Activated CD8-positive, alpha-beta memory T cell treated with anti-CD3 and anti-CD28 coated beads for 24 hours (primary cell): ENCODE data around the gene CERK.
"Not testable (repeated sequence)": the region's sequence is repeated elsewhere in the genome, so short reads cannot be mapped to it uniquely, and the experiment has no call there.

ENCODE experiments used
- DNase-seq: peaks from one replicate; pipeline ENCODE4 v3.0.0-alpha.2; 2020

Gene CERK

DNA sequence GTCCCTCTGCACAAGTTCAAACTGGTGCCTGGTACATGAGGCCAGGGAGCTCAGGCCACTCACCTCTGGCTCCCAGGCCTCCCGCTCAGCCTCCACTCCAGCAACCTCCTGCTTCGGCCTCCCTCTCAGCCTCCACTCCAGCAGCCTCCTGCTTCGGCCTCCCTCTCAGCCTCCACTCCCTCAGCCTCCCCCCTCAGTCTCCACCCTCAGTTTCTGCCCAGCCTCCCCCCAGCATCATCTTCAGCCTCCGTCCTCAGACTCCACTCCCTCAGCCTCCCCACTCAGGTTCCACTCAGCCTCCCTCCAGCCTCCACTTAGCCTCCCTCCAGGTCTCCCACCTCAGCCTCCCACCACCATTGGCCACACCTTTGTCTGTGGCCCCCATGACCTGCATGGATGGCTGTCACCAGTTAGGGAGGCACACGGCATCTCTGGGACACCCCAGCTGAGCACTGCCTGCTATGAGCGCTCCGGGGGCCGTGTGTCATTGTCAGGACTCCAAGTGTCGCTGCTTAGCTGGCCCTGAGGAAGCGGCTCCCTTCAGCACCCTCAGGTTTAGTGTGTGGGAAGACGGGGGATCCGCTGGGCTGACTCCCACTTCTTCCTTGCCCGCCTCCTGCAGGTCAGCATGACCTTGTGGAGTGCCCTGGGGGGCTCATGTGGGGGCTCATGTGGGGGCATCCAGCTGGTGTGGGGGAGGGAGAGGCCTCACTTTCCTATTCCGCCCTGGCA, 78.8 kb downstream of the CERK start:
- DNase-seq = no peak

DNA sequence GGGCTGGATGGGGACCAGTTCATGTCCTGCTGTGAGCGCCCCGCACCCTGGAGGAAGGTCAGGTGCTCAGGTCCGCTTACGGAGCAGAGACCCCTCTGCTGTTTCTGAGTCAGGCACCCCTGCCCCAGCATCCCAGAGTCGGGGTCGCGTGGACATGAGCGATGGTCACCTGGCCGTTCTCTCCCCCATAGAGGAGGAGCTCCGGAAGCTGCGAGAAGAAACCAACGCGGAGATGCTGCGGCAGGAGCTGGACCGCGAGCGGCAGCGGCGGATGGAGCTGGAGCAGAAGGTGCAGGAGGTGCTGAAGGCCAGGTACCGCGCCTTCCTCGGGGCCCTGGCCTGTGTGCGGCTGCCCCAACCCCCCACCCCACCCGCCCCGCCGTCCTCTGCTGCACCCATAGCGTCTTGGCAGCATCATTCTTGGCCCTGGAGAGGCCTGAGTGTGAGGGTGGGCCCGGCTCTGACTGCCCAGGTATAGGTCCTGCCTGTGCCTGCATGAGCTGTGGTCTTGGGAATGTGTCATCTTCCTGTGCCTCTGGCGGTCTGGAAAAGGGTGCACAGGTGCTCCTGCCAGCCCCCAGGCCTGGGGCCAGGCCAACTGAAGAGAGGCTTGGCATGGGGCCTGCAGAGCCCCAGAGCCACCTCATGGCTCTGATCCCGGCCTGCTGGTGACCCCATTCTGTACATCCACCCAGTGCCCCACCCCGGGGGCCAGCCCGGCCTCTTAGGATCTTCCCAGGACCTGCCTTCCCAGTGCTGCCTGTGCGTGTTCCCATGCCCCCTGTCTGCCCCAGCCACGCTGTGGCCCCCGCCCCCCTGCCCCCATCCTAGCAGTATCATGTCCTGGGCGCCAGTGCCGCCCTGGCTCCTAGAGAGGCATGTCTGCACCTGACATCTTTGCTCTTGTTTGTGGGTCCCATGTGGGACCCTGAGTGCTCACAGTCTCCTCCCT, 79.8 kb downstream of the CERK start:
- DNase-seq = no peak

DNA sequence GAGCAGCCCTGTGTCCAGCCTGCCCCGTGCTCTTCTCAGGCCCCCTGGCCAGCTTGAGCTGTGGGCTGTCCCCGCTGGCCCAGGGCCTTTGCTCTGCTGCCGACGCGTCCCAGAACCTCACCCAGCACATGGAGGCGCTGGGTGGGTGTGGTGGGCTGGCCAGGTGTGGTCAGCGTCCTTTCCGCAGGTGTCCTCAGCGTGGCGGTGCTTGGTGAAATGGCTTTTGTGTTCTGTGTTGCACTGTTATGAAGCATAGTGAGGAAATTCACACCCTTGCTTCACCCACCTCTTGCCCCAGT, 80.4 kb downstream of the CERK start:
- DNase-seq = no peak

DNA sequence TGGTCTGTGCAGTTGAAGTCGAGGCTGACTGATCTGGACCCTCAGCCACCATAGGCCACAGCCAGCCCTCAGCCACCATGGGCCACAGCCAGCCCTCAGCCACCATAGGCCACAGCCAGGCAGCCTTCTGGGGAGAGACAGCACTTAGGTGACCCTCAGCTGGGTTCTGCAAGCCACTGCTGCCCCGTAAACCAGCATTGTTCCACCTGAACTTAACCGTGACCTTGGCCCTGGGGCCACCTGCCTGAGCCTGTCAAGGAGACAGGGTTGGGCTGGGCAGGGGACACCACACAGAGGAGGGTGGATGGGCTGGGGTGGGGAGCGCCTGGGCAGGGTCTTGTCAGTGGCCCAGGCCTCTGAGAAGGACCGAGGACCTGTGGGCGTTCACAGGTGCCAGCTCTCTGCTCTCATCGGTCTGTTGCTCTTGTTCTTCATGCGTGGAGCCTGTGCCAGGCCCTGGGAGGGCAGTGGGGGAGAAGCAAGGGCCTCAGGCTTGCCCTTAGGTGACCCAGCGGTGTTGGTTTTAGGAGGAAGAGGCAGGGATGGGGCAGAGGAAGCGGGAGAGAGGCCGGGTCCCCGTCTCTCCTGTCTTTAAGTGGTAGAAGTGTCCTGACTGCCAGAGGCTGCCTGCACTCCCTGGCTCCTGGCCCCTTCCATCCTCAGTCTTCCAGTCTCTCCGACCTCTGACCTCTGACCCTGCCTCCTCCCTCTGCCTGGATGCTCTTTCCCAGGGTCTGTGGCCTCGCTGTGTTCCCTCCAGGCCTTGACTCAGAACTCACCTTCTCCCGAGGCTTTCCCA, 81.0 kb downstream of the CERK start:
- DNase-seq = no peak

DNA sequence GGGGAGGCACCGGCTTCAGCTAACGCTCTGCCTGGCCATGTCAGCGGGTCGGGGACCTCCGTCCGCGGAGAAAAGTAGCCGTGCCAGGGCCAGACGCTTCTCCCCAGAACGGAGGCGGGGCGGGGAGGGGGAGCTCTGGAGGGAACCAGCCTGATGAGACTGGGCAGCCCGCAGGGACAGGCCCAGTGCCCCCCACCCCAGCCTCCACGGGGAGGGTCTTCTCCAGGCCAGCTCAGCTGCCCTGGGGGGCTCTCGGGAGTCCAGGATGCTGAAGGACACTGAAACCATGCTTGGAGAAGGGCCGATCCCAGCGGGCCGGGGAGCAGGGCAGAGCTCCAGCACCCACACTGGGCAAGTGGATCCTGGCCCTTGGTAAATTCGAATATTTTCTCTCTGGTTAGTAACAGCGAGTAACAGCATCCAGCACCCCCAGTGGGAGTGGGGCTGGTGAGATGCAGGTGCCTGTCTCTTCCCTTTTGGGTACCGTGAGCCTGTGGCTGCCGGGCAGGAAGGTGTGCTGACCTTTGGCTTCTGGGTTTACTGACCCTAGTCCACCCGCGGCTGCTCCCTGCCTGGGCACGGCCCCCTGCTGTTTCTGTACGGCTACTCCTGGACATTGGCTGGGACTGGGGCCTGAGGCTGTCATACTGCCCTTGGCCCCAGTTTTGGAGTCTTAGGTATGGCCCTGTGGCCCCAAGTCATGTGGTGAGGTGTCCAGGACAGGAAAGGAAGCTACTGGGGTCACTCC, 82.0 kb downstream of the CERK start:
- no peak for DNase-seq

DNA sequence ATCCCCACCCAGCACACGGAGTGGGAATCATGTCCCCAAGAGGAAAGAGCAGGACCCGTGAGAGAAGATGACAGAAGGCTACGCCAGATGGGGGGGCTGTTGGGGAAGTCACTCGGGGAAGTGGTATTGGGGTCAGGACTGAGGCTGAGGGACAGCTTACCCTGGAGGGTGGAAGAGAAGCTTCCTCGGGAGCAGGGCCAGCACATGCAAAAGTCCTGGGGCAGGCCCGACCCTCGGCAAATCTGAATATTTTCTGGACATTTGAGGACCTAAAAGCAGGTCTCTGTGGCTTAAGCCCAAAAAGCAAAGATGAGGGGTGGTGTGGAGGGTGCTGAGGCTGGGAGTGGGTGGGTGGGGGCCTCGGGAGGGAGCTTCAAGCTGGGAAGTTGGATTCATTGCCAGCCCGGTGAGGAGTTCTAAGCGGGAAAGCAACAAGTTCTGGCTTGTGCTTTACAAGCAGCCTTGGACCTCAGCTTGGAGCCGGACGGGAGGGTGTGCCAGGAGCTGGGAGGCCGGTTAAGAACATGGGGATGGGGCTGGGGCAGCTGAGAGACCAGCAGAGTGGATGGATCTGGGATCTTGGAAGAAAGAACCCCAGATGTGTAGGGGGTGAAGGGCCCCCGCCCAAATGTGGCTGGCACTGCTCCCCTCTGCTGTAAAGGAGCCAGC, 83.0 kb downstream of the CERK start:
- no peak for DNase-seq

DNA sequence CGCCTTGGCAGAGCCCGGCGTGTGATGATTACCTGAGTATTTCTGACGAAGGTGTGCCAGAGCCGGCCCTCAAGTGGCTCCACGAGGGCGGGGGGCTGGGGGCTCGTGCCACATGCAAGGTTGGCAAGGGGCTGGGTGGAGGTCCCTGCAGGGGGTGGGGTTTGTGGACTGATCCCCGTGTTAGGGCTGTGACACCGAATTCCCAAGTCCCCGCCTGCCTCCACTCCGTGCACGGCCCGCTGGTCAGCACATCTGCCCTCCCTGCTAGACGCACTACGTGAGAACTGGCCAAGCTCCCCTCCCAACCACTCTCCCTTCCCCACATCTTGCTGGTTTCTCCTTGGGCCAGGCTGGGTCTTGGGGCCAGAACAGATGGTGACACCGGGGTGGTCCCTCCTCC, 83.6 kb downstream of the CERK start:
- DNase-seq = no peak

DNA sequence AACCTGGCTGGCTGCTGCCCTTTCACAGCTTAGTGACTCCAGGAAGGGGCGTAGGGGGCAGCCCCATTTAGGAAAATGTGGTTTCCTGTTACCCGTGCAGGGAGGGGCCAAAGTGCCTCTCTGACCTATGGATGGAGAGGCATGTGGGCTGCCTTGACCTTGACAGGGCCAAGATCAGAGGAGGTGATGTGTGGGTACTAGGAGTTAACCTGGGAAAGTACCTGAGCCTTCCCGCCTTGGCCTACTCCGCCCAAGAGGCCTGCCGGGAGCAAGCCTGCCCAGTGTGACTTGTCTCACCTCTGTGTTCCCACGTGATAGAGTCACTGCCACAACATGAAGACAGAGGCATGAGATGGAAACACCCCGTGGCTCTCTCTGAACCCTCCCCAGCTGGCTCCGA, 84.5 kb downstream of the CERK start:
- DNase-seq = peak; percentile 61

DNA sequence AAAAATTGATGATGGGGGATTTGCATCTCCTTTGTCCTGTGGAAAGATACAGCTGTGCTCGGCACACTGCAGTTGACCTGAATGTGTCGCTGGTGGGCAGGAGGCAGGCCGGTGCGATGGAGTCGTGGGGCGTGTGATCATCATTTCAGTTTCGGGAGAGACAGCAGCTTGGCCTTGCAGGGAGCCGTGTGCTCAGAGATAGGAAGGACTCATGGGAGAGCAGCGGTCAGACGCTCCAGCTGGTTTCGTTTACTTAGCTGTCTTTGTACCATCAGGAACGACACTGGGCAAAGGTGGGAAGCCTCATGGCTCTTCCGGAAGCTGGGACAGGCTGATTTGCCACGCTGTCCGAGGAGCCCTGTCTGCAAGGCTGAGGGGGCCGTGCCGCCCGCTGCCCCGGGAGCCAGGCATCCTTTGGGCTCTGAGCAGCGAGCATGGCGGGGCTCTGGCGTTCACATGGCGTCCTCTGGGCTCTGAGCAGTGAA, 85.2 kb downstream of the CERK start:
- DNase-seq = no peak

DNA sequence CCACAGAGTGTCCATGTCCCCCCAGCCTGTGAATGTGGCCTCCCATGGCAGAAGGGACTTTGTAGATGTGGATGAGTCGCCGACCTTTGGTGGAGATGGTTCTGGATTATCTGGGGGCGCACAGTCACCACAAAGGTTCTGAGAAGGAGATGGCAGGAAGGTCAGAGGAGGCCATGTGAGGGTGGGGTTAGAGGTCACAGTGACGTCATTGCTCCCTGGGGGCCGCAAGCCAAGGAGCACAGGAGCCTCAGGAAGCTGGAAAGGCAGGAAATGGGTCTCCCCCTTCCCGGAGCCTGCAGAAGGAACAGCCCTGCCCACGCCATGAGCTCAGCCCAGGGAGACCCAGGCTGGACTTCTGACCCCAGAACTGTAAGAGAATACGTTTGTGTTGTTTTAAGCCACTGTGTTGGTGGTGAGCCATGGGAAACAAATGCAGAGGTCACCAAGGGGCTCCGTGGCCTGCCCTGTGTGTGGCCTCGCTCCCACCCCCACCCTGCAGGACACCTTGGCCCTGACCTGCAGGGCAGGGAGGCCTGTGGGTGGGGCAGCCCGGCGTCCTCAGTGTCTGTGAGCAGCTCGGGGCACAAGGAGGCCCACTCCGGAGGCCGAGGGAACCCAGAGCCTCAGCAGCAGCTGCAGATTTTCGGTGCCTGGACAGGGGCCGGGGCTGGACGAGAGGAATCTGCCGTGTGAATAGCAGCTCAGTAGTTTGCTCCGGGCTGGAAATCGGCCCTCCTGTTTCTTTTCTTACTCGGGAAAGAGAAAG, 85.8 kb downstream of the CERK start:
- no peak for DNase-seq

DNA sequence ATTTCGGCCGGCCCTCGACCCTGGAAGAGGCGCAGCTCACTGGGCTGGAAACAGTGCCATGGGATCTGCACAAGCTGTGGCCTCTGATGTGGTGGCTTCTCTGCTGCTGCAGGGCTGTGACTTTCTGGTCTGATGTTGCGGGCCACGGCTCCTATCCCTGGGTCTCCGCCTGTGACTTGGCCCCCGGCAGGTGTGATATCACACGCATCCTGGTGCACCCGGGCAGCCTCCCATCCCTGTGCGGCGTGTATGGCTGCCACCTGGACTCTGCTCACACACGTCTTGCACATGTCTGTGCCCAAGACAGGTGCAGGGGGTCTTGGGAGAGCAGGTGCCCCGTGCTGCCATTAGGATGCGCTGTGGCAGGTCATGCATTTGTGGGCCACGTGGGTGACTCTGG, 86.7 kb downstream of the CERK start:
- no peak for DNase-seq

DNA sequence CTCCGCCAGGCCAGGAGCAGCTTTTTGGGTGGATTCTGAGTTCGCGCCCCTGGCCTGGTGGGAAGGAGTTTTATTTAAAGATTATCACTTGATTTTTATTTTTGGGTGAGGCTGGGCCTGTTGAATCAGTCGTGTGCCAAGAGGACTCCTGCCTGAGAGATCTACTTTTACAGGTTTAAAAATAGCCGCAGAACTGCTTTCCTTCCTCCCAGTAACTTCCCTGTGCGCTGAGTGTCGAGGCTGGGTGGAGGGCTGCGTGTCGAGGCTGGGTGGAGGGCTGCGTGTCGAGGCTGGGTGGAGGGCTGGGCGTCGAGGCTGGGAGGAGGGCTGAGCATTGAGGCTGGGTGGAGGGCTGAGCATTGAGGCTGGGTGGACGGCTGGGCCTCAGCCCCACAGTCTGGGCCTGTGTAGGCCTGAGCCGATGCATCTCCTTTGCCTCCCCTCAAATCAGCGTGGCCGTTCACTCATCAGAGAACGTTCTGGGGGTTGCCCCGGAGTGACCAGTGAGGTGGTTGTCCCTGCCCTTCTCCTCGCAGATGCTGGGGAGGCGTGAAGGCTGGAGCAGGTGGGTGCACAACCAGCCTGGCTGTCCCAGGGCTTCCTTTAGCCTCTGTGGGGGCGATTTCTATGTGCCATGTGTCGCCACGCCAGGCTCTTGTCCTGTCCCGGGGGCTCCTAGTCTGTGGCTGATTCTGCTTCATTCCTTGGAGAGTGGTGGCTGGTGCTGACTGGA, 87.8 kb downstream of the CERK start:
- DNase-seq = no peak

DNA sequence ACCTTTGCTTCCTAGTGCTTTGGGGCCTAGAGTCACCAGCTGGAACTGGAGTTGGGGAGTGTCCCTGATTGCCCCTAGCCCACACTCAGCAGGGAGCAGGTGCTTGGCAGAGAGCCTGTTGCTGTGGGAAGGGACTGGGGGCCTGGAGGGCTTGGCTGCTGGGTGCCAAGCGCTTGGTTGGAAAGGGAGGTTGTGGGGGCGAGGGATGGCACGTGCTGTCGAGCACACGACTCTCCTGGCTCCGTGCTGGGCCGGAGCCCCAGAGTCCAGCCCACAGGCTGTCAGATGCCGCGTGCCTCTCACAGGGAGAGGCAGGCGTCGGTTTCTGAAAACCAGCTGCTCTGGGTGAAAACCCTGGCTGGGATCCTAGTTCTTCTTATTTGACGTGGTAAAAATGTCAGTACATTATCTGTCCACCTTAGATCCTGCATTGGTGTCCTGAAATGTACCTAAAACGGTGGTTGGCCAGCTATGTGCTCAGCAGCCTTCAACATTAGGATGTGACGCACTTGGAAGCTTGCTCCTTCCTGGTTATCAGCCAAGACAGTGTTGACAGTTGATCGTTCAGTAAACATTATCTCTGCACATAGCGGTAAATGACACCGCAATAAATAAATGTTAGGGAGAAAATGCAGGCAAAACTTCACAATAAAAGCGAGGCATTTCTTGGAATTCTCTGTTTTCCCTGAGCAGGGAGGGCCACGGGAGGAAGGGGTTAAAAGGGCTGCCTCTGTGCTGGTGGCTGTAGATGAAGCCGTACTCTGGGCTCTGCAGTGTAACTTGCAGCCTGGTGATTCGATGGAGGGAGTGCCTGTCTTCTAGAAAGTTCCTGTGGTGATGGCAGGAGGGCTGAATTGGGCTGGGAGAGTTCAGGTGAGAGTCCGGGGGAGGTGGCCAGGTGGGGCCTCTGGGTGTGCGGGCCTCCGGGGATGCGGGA, 88.6 kb downstream of the CERK start:
- no peak for DNase-seq

DNA sequence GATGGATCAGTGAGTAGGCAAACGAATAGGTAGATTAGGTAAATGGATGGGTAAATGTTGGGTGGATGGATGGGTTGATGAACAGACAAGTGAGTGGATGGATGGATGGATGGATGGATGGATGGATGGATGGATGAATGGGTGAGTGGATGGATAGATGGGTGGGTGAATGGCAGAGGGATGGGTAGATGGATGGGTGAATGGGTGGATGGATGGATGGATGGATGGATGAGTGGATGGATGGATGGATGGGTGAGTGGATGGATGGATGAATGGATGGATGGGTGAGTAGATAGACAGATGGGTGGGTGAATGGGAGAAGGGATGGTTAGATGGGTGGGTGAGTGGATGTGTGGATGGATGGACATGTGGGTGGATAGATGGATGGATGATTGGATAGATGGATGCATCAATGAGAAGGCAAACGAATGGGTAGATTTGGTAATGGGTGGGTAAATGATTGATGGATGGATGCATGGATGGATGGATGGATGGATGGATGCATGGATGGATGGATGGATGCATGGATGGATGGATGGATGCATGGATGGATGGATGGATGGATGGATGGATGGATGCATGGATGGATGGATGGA, 89.7 kb downstream of the CERK start:
- DNase-seq = not testable (repeated sequence)

DNA sequence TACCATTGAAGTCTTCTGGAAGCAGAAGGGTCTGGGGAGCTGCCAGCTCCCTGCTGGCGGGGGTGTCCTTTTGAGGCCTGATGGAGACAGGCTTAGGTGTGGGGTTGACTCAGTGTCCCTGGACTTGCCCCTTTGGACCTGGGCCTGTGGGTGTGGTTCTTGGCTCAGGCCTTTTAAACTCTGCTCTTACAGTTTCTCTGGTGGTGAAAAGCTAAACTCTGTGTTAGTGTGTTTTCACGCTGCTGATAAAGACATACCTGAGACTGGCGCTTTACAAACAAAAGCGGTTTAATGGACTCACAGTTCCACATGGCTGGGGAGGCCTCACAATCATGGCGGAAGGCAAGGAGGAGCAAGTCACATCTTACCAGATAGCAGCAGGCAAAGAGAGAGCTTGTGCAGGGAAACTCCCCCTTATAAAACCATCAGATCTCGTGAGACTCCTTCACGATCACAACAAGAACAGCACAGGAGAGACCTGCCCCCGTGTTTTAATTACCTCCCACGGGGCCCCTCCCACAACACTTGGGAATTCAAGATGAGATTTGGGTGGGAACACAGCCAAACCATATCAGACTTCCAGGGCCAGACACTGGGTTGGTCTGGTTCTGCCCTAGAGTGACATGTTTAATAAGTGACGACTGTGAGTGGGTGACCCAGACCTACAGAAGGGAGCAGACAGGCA, 91.4 kb downstream of the CERK start:
- no peak for DNase-seq

DNA sequence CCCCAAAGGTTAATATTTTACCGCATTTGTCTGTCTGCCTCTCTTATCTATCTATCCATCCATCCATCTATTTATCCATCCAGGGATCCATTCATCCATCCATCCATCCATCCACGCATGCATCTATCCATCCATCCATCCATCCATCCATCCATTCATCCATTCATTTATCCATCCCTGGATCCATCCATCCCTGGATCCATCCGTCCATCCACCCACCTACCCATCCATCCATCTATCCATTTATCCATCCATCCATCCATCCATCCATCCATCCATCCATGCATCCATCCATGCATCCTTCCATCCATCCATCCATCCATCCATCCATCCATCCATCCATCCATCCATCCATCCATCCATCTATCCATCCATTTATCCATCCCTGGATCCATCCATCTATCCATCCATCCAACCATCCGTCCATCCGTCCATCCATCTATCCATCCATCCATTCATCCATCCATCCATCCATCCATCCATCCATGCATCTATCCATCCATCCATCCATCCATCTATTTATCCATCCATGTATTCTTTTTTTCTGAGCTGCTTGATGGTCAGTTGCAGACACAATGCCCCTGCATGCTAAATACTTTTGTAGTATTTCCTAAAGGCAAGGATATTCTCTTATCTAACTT, 95.1 kb downstream of the CERK start:
- DNase-seq = not testable (repeated sequence)

DNA sequence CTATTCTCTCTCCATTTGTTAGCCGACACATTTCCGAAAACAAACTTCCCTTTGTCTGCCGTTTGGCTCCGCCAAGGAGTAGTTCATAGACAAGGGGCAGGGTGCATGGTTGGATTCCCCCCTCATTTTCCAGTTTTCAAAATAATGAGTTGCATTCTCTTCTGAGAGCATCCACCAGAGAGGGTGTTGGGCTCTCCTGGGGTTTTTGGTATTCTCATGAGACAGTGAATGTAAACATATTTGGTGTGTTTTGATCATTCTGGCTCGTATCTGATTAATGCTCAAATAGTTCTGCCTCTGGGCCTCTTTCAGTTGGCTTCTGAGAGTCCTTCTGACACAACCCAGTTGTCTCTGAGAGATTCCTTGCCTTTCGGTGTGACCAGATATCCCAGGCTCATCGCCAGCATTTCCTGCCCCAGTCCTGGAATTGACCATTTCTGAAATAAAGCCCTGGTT, 96.2 kb downstream of the CERK start:
- no peak for DNase-seq
